OCI-LY7 (cell line): ENCODE measurements around the gene UQCRFS1.

Experiments used
- EZH2phosphoT487 ChIP-seq: fragments of 200-600 bp; sonication (generic); IDR thresholded peaks from 2 replicates; pipeline ENCODE4 v1.6.1; 2018; ENCODE audit warnings: low read depth, borderline replicate concordance, mild to moderate bottlenecking, mixed run types, antibody characterized with exemption, low read length, moderate library complexity, mixed read lengths
- TF ChIP-seq, protein P1 (sequence below): fragments of 200-600 bp; sonication (generic); conservative IDR thresholded peaks from 2 replicates; pipeline ENCODE4 v1.5.1; 2014; ENCODE audit warnings: mild to moderate bottlenecking, antibody characterized with exemption, low read length, moderate library complexity, mixed read lengths

DNA sequence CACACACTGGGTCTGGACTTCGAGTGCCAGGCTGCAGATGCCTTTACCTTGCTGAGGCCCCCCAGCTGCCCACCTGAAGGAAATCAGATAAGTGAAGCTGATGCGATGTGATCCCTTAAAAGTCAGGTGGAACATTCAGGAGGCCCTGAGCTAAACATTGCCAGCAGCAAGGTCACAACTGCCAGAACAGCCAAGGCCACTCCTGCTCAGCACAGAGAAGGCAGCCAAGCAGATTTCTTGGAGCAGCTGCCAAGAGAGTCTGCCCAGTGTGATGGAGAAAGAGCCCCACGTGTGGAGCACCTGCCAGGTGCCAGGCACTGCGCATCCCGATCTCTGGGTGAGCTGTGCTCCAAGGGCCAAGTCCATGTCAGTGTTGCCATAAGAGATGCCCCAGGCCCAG lies 20.6 kb upstream of the UQCRFS1 start:
- TF ChIP-seq, protein P1, sequence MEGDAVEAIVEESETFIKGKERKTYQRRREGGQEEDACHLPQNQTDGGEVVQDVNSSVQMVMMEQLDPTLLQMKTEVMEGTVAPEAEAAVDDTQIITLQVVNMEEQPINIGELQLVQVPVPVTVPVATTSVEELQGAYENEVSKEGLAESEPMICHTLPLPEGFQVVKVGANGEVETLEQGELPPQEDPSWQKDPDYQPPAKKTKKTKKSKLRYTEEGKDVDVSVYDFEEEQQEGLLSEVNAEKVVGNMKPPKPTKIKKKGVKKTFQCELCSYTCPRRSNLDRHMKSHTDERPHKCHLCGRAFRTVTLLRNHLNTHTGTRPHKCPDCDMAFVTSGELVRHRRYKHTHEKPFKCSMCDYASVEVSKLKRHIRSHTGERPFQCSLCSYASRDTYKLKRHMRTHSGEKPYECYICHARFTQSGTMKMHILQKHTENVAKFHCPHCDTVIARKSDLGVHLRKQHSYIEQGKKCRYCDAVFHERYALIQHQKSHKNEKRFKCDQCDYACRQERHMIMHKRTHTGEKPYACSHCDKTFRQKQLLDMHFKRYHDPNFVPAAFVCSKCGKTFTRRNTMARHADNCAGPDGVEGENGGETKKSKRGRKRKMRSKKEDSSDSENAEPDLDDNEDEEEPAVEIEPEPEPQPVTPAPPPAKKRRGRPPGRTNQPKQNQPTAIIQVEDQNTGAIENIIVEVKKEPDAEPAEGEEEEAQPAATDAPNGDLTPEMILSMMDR = no peak
- TF ChIP-seq EZH2phosphoT487 = no peak
